H1 (cell line): ENCODE data around the gene TFCP2. TPM values are rescaled to one million over a fixed set of nuclear protein-coding genes. Genes with fewer than 3 reads are reported as not detected.

ENCODE experiments used
- CTCF ChIA-PET: fragments of 300-600 bp; sonication (Branson Sonifier 250); formaldehyde crosslinking; loops from one replicate; lab custom pipeline; 2021; ENCODE audit not compliant: partially characterized antibody; lab: Charles Lee
- POLR2A ChIA-PET: fragments of 300-600 bp; sonication (Branson Sonifier 250); formaldehyde crosslinking; loops from one replicate; lab custom pipeline; 2021; ENCODE audit warnings: inconsistent platforms; ENCODE audit not compliant: partially characterized antibody; lab: Charles Lee
- DNase-seq, 2 experiments: peaks; one replicate each; pipeline versions ENCODE4 v3.0.0 to v3.0.0-alpha.2; 2010 to 2022; ENCODE audit warnings: low spot score in 2 of 2, low read depth in 1 of 2, mixed read lengths in 1 of 2
- FAIRE-seq: peaks from 2 replicates; lab custom pipeline; 2011; peaks lifted over from hg19 to GRCh38; lab: Jason Lieb, UNC
- H2AFZ ChIP-seq: 2 replicates; pipeline ENCODE4 v1.8.1; 2012; ENCODE audit warnings: low read length, inconsistent platforms
- H2AK5ac ChIP-seq: 2 replicates; pipeline ENCODE4 v1.6.1; 2013; ENCODE audit warnings: low read depth, low read length
- H2BK120ac ChIP-seq: replicated peaks from 2 replicates; pipeline ENCODE3; 2013; ENCODE audit warnings: low read depth, low read length, inconsistent platforms
- H2BK12ac ChIP-seq: 2 replicates; pipeline ENCODE4 v1.6.1; 2013; ENCODE audit warnings: low read depth, low read length
- H2BK15ac ChIP-seq: 2 replicates; pipeline ENCODE4 v1.6.1; 2013; ENCODE audit warnings: low read length
- H2BK20ac ChIP-seq: 2 replicates; pipeline ENCODE4 v1.6.1; 2013; ENCODE audit warnings: low read length
- H2BK5ac ChIP-seq: 2 replicates; pipeline ENCODE4 v1.6.1; 2013; ENCODE audit warnings: low read depth, low read length
- H3K14ac ChIP-seq: 2 replicates; pipeline ENCODE4 v1.6.1; 2013; ENCODE audit warnings: inconsistent platforms; ENCODE audit not compliant: insufficient read length
- H3K18ac ChIP-seq: 2 replicates; pipeline ENCODE4 v1.6.1; 2013; ENCODE audit warnings: low read length; ENCODE audit errors: extremely low read depth
- H3K23ac ChIP-seq: 2 replicates; pipeline ENCODE4 v1.6.1; 2013; ENCODE audit warnings: inconsistent platforms; ENCODE audit not compliant: insufficient read length
- H3K23me2 ChIP-seq: 2 replicates; pipeline ENCODE4 v1.6.1; 2013; ENCODE audit warnings: low read depth, low read length
- H3K27ac ChIP-seq: 2 replicates; pipeline ENCODE4 v1.6.1; 2011; ENCODE audit warnings: low read depth, low read length, inconsistent platforms
- H3K27me3 ChIP-seq, 4 experiments: replicated peaks in 1 of 4; 1 replicate in 1 of 4; 2 replicates in 3 of 4; pipeline versions ENCODE4 v1.6.1 to v1.8.1; 2011 to 2013; ENCODE audit warnings: low read length in 3 of 4, mild to moderate bottlenecking in 3 of 4, inconsistent platforms in 2 of 4, mixed read lengths in 2 of 4, moderate library complexity in 1 of 4; ENCODE audit not compliant: control insufficient read depth in 3 of 4, insufficient read depth in 3 of 4; ENCODE audit errors: extremely low read depth in 1 of 4
- H3K36me3 ChIP-seq, 4 experiments: 2 replicates each; pipeline versions ENCODE4 v1.6.1 to v1.8.1; 2011 to 2013; ENCODE audit warnings: mild to moderate bottlenecking in 4 of 4, low read length in 3 of 4, moderate library complexity in 2 of 4, control low read depth in 1 of 4, inconsistent platforms in 1 of 4; ENCODE audit not compliant: insufficient read depth in 4 of 4, control insufficient read depth in 2 of 4
- H3K4ac ChIP-seq: replicated peaks from 2 replicates; pipeline ENCODE3; 2013; ENCODE audit warnings: low read length, low read depth, mixed read lengths, inconsistent platforms; ENCODE audit not compliant: insufficient read length
- H3K4me1 ChIP-seq, 4 experiments: replicated peaks in 1 of 4; 1 replicate in 1 of 4; 2 replicates in 3 of 4; pipeline versions ENCODE4 v1.6.1 to v1.8.1; 2011 to 2013; ENCODE audit warnings: low read length in 3 of 4, inconsistent platforms in 2 of 4, mixed read lengths in 1 of 4; ENCODE audit not compliant: insufficient read depth in 4 of 4, control insufficient read depth in 3 of 4
- H3K4me2 ChIP-seq, 2 experiments: 2 replicates each; pipeline versions ENCODE4 v1.6.1 to v1.8.1; 2011 to 2013; ENCODE audit warnings: low read depth in 2 of 2, low read length in 2 of 2, control low read depth in 1 of 2, inconsistent platforms in 1 of 2, mild to moderate bottlenecking in 1 of 2; ENCODE audit not compliant: insufficient read depth in 1 of 2
- H3K4me3 ChIP-seq, 4 experiments: fragments of 200-600, 300-600 bp in 1 of 4; sonication (generic), shearing (Covaris generic), sonication (Bioruptor Twin) in 1 of 4; 2 replicates each; pipeline versions ENCODE4 v1.5.1 to v1.8.1; 2011 to 2016; ENCODE audit warnings: low read length in 4 of 4, low read depth in 3 of 4, control low read depth in 2 of 4, inconsistent platforms in 2 of 4, mild to moderate bottlenecking in 2 of 4, mixed read lengths in 1 of 4, moderate library complexity in 1 of 4; ENCODE audit not compliant: insufficient read depth in 2 of 4; ENCODE audit errors: extremely low read depth in 1 of 4
- H3K56ac ChIP-seq: replicated peaks from 2 replicates; pipeline ENCODE3; 2013; ENCODE audit warnings: low read depth, mild to moderate bottlenecking, mixed read lengths, low read length, inconsistent platforms; ENCODE audit not compliant: insufficient read length
- H3K79me1 ChIP-seq: 2 replicates; pipeline ENCODE4 v1.6.1; 2013; ENCODE audit warnings: low read depth, low read length, control low read depth
- H3K79me2 ChIP-seq, 2 experiments: 2 replicates each; pipeline versions ENCODE4 v1.6.1 to v1.8.1; 2012 to 2013; ENCODE audit warnings: low read length in 2 of 2, mild to moderate bottlenecking in 2 of 2, inconsistent platforms in 1 of 2; ENCODE audit not compliant: insufficient read depth in 2 of 2, control insufficient read depth in 1 of 2
- H3K9ac ChIP-seq, 4 experiments: replicated peaks in 1 of 4; 1 replicate in 1 of 4; 2 replicates in 3 of 4; pipeline versions ENCODE4 v1.6.1 to v1.8.1; 2011 to 2013; ENCODE audit warnings: low read depth in 3 of 4, low read length in 3 of 4, control low read depth in 2 of 4, mild to moderate bottlenecking in 2 of 4, moderate library complexity in 2 of 4, inconsistent platforms in 1 of 4; ENCODE audit errors: extremely low read depth in 1 of 4
- H3K9me3 ChIP-seq, 2 experiments: 2 replicates each; pipeline versions ENCODE4 v1.6.1 to v1.8.1; 2012 to 2013; ENCODE audit warnings: mild to moderate bottlenecking in 2 of 2, moderate library complexity in 2 of 2, control low read depth in 1 of 2, inconsistent platforms in 1 of 2, low read depth in 1 of 2, low read length in 1 of 2, mixed read lengths in 1 of 2; ENCODE audit not compliant: insufficient read depth in 2 of 2
- H4K20me1 ChIP-seq, 2 experiments: replicated peaks in 1 of 2; 2 replicates each; pipeline versions ENCODE3 to v1.8.1; 2011 to 2013; ENCODE audit warnings: inconsistent platforms in 2 of 2, low read length in 2 of 2, mild to moderate bottlenecking in 1 of 2; ENCODE audit not compliant: insufficient read depth in 2 of 2, control insufficient read depth in 1 of 2
- H4K5ac ChIP-seq: 2 replicates; pipeline ENCODE4 v1.6.1; 2013; ENCODE audit warnings: low read length, low read depth, mixed read lengths, inconsistent platforms; ENCODE audit not compliant: insufficient read length
- H4K8ac ChIP-seq: 2 replicates; pipeline ENCODE4 v1.8.0; 2013; ENCODE audit warnings: mild to moderate bottlenecking, moderate library complexity, low read length, inconsistent platforms; ENCODE audit not compliant: insufficient read depth; ENCODE audit errors: extremely low read depth
- H4K91ac ChIP-seq: replicated peaks from 2 replicates; pipeline ENCODE3; 2013; ENCODE audit warnings: low read length, mixed read lengths, inconsistent platforms; ENCODE audit not compliant: insufficient read length
- CTBP2 ChIP-seq: IDR thresholded peaks from 2 replicates; pipeline ENCODE4 v1.7.0; 2011; ENCODE audit warnings: borderline replicate concordance, mild to moderate bottlenecking, moderate library complexity, mixed read lengths, low read length; ENCODE audit not compliant: insufficient read depth, insufficient read length
- whole genome bisulfite sequencing, 2 experiments: shearing (Covaris generic) in 1 of 2; methylation state at CpG; one replicate each; pipeline versions ENCODE4 v1.1.6 to v1.1.7; 2013 to 2015; ENCODE audit warnings: low lambda C conversion rate in 2 of 2, mixed read lengths in 2 of 2, inconsistent platforms in 1 of 2, low coverage in 1 of 2, missing lambda C conversion rate in 1 of 2; ENCODE audit not compliant: insufficient replicate concordance in 2 of 2, insufficient coverage in 1 of 2, insufficient read length in 1 of 2; ENCODE audit errors: extremely low coverage in 1 of 2, missing lambda C conversion rate in 1 of 2; 5-methylcytosine and 5-hydroxymethylcytosine counted together
- polyA plus RNA-seq, 7 experiments: library from polyadenylated mRNA; depleted of rRNA in 3 of 7; stranded (reverse) in 5 of 7; unstranded in 2 of 7; fragments of >200 nt in 5 of 7; fragments of 200-250 nt in 2 of 7; gene quantifications; 1 replicate in 5 of 7; 2 replicates in 1 of 7; 4 replicates in 1 of 7; pipeline versions ENCODE4 v1.2.1 to v1.2.3, GENCODE V29; 2011 to 2013; ENCODE audit warnings: missing spikeins in 2 of 7, mixed read lengths in 2 of 7
- total RNA-seq: library from RNA; stranded (reverse); fragmentation: NEBNext Ultra II Directional; extraction: Animal tissue kit (Norgen Biotek cat#: 25700); gene quantifications from 2 replicates; pipeline ENCODE4 v1.2.1, GENCODE V29; 2021
- TF ChIP-seq, protein P1 (sequence below): IDR thresholded peaks from 2 replicates; pipeline ENCODE4 v1.6.1; 2012; ENCODE audit warnings: low read length, inconsistent platforms

TFCP2 gene
- total and polyA plus RNA-seq, 2 of the 8 experiments (the other 6 are each of a cell fraction or from before 2014, with no cell fraction given): 19.8 to 49.2 TPM

DNA sequence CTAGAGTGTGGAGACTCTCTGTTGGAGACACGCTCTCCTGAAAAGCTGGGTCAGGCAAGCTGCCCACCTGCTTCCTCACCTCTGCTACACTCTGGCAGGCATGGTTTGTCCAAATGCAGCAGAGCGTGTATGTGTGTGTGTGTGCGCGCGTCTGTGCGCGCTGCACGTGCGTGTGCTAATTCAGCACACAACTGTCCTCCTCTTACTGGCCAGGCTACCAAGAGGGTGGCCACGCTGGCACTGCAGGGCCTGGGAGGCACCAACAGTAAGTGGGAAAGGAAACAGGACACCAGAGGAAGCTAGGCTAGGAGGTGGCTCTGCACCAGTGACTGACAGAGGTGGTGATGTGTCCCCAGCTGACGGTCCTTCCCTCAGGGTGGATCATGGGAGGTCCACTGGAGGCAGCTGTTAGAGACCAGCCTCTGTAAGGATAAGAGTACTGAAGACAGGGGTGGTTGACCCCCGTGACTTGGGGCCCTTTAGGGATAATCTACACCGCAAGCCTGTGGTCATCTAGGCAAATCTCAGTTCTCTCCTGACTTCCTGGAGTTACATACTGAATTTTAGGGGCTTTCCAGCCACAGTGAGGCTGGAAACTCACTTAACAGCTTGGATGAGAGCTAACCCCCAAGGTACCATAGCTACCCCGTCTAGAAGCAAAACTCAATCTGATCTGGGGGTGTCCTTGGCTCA lies 15.6 kb upstream of the TFCP2 start:
- Histone ChIP-seq H3K36me3 (no peaks in the 10 kb centered on the region), H3K9me3 (no peaks in the 10 kb centered on the region), H4K91ac (no peak overlapping the region), H2BK12ac (no peak overlapping the region), H3K4me1 (no peaks in the 10 kb centered on the region), H3K9ac (no peak overlapping the region), H2BK5ac (no peak overlapping the region), H4K8ac (no peak overlapping the region), H3K27me3 (no peaks in the 10 kb centered on the region; a peak in 1 of 7 replicates), H3K14ac (no peak overlapping the region), H3K23me2 (no peaks in the 10 kb centered on the region), H4K5ac (no peak overlapping the region), H2AFZ (no peak overlapping the region), H3K27ac (no peak overlapping the region), H2BK15ac (no peak overlapping the region), H3K4me3 (no peak overlapping the region), H2AK5ac (no peak overlapping the region), H2BK120ac (no peak overlapping the region), H3K4ac (no peak overlapping the region), H3K23ac (no peak overlapping the region), H4K20me1 (no peaks in the 10 kb centered on the region), H3K79me1 (no peaks in the 10 kb centered on the region), H3K4me2 (no peak overlapping the region), H3K56ac (no peak overlapping the region), H3K18ac (no peak overlapping the region), H2BK20ac (no peak overlapping the region), H3K79me2 (no peaks in the 10 kb centered on the region)
- TF ChIP-seq, protein P1, sequence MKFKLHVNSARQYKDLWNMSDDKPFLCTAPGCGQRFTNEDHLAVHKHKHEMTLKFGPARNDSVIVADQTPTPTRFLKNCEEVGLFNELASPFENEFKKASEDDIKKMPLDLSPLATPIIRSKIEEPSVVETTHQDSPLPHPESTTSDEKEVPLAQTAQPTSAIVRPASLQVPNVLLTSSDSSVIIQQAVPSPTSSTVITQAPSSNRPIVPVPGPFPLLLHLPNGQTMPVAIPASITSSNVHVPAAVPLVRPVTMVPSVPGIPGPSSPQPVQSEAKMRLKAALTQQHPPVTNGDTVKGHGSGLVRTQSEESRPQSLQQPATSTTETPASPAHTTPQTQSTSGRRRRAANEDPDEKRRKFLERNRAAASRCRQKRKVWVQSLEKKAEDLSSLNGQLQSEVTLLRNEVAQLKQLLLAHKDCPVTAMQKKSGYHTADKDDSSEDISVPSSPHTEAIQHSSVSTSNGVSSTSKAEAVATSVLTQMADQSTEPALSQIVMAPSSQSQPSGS: no peak
- no peak for TF ChIP-seq CTBP2
- no peak for FAIRE-seq
- CTCF ChIA-PET: interaction anchor here (0.7 to 1.9 kb wide), 4 partner anchors 7 to 42 kb away, joined by 3 to 4 read pairs (median 4); no protein-coding TSS in a partner anchor
- POLR2A ChIA-PET: interaction anchor here (1.0 to 1.8 kb wide), 3 partner anchors 8 to 105 kb away, joined by 3 to 8 read pairs (median 4); partner anchors contain the start of genes CSRNP2 and DAZAP2
- no peak for DNase-seq
- 93% methylated on average over 14 of the region's 14 CpGs; no CpG with 5 or more reads in 1 of the 2 experiments for WGBS, 2 experiments
